HepG2 (cell line): ENCODE data around the gene SCNM1. TPM values are rescaled to one million over a fixed set of nuclear protein-coding genes. Genes with fewer than 3 reads are reported as not detected.

Source experiments
- BCL3 ChIP-seq: sonication (generic); formaldehyde crosslinking; IDR thresholded peaks from 2 replicates; pipeline ENCODE4 v1.5.1; 2020; ENCODE audit warnings: mild to moderate bottlenecking, missing genetic modification reagents, moderate library complexity
- DBP ChIP-seq: sonication (generic); formaldehyde crosslinking; IDR thresholded peaks from 2 replicates; pipeline ENCODE4 v1.4.0; 2020; ENCODE audit warnings: missing genetic modification reagents; ENCODE audit errors: not compliant biosample characterization
- EP300 ChIP-seq, 3 experiments: sonication (generic) in 1 of 3; formaldehyde crosslinking in 1 of 3; IDR thresholded peaks; 2 replicates each; pipeline versions ENCODE4 v1.5.1 to v1.6.1; 2011 to 2020; ENCODE audit warnings: low read depth in 2 of 3, low read length in 2 of 3, borderline replicate concordance in 1 of 3, improper control_type of control experiment in 1 of 3, mild to moderate bottlenecking in 1 of 3, missing genetic modification reagents in 1 of 3, moderate library complexity in 1 of 3
- FOXP1 ChIP-seq, 2 experiments: fragments of 450-650 bp in 1 of 2; IDR thresholded peaks; 2 replicates each; pipeline ENCODE4 v1.6.1; 2017 to 2018; ENCODE audit warnings: antibody characterized with exemption in 1 of 2
- GTF3A ChIP-seq: sonication (generic); formaldehyde crosslinking; conservative IDR thresholded peaks from 2 replicates; pipeline ENCODE4 v1.4.0; 2020; ENCODE audit warnings: mild to moderate bottlenecking, missing genetic modification reagents
- HDAC1 ChIP-seq: sonication (generic); formaldehyde crosslinking; IDR thresholded peaks from 2 replicates; pipeline ENCODE4 v1.5.1; 2020; ENCODE audit warnings: mild to moderate bottlenecking, missing genetic modification reagents
- MAZ ChIP-seq, 2 experiments: sonication (generic) in 1 of 2; formaldehyde crosslinking in 1 of 2; IDR thresholded peaks; 2 replicates each; pipeline versions ENCODE4 v1.5.0 to v1.6.1; 2012 to 2020; ENCODE audit warnings: low read depth in 2 of 2, mild to moderate bottlenecking in 2 of 2, borderline replicate concordance in 1 of 2, improper control_type of control experiment in 1 of 2, low read length in 1 of 2, missing genetic modification reagents in 1 of 2, moderate library complexity in 1 of 2
- MYC ChIP-seq: sonication (generic); formaldehyde crosslinking; IDR thresholded peaks from 2 replicates; pipeline ENCODE4 v1.9.0; 2021; ENCODE audit warnings: missing genetic modification reagents, borderline replicate concordance
- NR1H2 ChIP-seq: sonication (generic); formaldehyde crosslinking; IDR thresholded peaks from 2 replicates; pipeline ENCODE4 v1.8.1; 2022; ENCODE audit warnings: low read depth, missing genetic modification reagents, borderline replicate concordance
- SALL1 ChIP-seq: sonication (generic); formaldehyde crosslinking; IDR thresholded peaks from 2 replicates; pipeline ENCODE4 v1.8.0; 2022; ENCODE audit warnings: mild to moderate bottlenecking, missing genetic modification reagents
- SMYD3 ChIP-seq: sonication (generic); formaldehyde crosslinking; IDR thresholded peaks from 2 replicates; pipeline ENCODE4 v1.8.1; 2023; ENCODE audit warnings: mild to moderate bottlenecking, missing genetic modification reagents
- SNAPC2 ChIP-seq: sonication (generic); formaldehyde crosslinking; IDR thresholded peaks from 2 replicates; pipeline ENCODE4 v1.8.1; 2022; ENCODE audit warnings: mild to moderate bottlenecking, missing genetic modification reagents
- XRCC5 ChIP-seq: fragments of 200-400 bp; formaldehyde crosslinking; optimal IDR thresholded peaks from 2 replicates; pipeline ENCODE3; 2017; ENCODE audit warnings: mild to moderate bottlenecking, low read length
- ZNF710 ChIP-seq: sonication (generic); formaldehyde crosslinking; IDR thresholded peaks from 2 replicates; pipeline ENCODE4 v1.5.0; 2020; ENCODE audit warnings: mild to moderate bottlenecking, missing genetic modification reagents, borderline replicate concordance
- ZNF720 ChIP-seq: sonication (generic); formaldehyde crosslinking; IDR thresholded peaks from 2 replicates; pipeline ENCODE4 v1.4.0; 2020; ENCODE audit warnings: missing genetic modification reagents
- polyA plus RNA-seq, 8 experiments: library from polyadenylated mRNA; depleted of rRNA in 3 of 8; stranded (reverse) in 7 of 8; unstranded in 1 of 8; fragments of >200 nt; fragmentation: Illumina TruSeq in 4 of 8; extraction: Trizol in 4 of 8; gene quantifications; 2 replicates each; pipeline versions ENCODE4 v1.2.1 to v1.2.3, GENCODE V29; 2011 to 2016; ENCODE audit warnings: low read depth in 4 of 8, missing spikeins in 1 of 8, mixed read lengths in 1 of 8; ENCODE audit not compliant: insufficient read depth in 1 of 8
- total RNA-seq, 5 experiments: library from RNA; depleted of rRNA; stranded (reverse); fragments of >200 nt; fragmentation: Illumina TruSeq; extraction: Trizol; gene quantifications; 2 replicates each; pipeline ENCODE4 v1.2.3, GENCODE V29; 2016; ENCODE audit warnings: low read depth in 1 of 5
- TF ChIP-seq, protein P1 (sequence below): sonication (generic); formaldehyde crosslinking; IDR thresholded peaks from 2 replicates; pipeline ENCODE4 v1.4.0; 2020; ENCODE audit warnings: mild to moderate bottlenecking, missing genetic modification reagents, borderline replicate concordance
- TF ChIP-seq, protein P2 (sequence below): IDR thresholded peaks from 2 replicates; pipeline ENCODE4 v1.6.1; 2016; ENCODE audit warnings: low read depth, control low read depth

Gene SCNM1
- total and polyA plus RNA-seq, 2 of the 13 experiments (the other 11 are each of a cell fraction or from before 2014, with no cell fraction given) = 16.3 to 31.5 TPM

GRCh38 chr1:151124763-151125403 is 41.1 kb upstream of the SCNM1 start (continued):
- TF ChIP-seq GTF3A (CRISPR knock-in tag) (no peak), FOXP1 (IDR thresholded peaks at IDR 0.05) (no peak), FOXP1 (CRISPR knock-in tag; IDR thresholded peaks at IDR 0.05) (no peak; the same call in 1 of the 2 replicates), SMYD3 (CRISPR knock-in tag) (no peak), MAZ (IDR thresholded peaks at IDR 0.05; ENCODE audit: borderline replicate concordance, low read depth, low read length) (no peak), MAZ (CRISPR knock-in tag; IDR thresholded peaks at IDR 0.05; ENCODE audit: low read depth) (no peak), SALL1 (peak; percentile 58), ZNF720 (no peak), NR1H2 (CRISPR knock-in tag) (no peak), EP300 (IDR thresholded peaks at IDR 0.05; ENCODE audit: low read depth in 2 of 2, low read length in 2 of 2) (0 out of 4 replicates have a peak, but pooled peaks of 1 of the 2 experiments have one; percentile 9), EP300 (CRISPR knock-in tag; IDR thresholded peaks at IDR 0.05; ENCODE audit: borderline replicate concordance) (no peak), BCL3 (no peak), MYC (CRISPR knock-in tag) (peak; percentile 44; the same call in 1 of the 2 replicates), DBP (CRISPR knock-in tag) (no peak), XRCC5 (no peak), HDAC1 (peak; percentile 30; the same call in 1 of the 2 replicates), SNAPC2 (CRISPR knock-in tag) (no peak), ZNF710 (CRISPR knock-in tag) (no peak)
- TF ChIP-seq, protein P1, sequence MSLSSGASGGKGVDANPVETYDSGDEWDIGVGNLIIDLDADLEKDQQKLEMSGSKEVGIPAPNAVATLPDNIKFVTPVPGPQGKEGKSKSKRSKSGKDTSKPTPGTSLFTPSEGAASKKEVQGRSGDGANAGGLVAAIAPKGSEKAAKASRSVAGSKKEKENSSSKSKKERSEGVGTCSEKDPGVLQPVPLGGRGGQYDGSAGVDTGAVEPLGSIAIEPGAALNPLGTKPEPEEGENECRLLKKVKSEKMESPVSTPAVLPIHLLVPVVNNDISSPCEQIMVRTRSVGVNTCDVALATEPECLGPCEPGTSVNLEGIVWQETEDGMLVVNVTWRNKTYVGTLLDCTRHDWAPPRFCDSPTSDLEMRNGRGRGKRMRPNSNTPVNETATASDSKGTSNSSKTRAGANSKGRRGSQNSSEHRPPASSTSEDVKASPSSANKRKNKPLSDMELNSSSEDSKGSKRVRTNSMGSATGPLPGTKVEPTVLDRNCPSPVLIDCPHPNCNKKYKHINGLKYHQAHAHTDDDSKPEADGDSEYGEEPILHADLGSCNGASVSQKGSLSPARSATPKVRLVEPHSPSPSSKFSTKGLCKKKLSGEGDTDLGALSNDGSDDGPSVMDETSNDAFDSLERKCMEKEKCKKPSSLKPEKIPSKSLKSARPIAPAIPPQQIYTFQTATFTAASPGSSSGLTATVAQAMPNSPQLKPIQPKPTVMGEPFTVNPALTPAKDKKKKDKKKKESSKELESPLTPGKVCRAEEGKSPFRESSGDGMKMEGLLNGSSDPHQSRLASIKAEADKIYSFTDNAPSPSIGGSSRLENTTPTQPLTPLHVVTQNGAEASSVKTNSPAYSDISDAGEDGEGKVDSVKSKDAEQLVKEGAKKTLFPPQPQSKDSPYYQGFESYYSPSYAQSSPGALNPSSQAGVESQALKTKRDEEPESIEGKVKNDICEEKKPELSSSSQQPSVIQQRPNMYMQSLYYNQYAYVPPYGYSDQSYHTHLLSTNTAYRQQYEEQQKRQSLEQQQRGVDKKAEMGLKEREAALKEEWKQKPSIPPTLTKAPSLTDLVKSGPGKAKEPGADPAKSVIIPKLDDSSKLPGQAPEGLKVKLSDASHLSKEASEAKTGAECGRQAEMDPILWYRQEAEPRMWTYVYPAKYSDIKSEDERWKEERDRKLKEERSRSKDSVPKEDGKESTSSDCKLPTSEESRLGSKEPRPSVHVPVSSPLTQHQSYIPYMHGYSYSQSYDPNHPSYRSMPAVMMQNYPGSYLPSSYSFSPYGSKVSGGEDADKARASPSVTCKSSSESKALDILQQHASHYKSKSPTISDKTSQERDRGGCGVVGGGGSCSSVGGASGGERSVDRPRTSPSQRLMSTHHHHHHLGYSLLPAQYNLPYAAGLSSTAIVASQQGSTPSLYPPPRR = no peak
- TF ChIP-seq, protein P2, sequence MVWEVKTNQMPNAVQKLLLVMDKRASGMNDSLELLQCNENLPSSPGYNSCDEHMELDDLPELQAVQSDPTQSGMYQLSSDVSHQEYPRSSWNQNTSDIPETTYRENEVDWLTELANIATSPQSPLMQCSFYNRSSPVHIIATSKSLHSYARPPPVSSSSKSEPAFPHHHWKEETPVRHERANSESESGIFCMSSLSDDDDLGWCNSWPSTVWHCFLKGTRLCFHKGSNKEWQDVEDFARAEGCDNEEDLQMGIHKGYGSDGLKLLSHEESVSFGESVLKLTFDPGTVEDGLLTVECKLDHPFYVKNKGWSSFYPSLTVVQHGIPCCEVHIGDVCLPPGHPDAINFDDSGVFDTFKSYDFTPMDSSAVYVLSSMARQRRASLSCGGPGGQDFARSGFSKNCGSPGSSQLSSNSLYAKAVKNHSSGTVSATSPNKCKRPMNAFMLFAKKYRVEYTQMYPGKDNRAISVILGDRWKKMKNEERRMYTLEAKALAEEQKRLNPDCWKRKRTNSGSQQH (CRISPR knock-in tag) = no peak
